ENCODE results near the gene RASAL1.
A peak's percentile ranks its signal among the peaks of the same experiment; 100 is the strongest.

Gene RASAL1

DNA sequence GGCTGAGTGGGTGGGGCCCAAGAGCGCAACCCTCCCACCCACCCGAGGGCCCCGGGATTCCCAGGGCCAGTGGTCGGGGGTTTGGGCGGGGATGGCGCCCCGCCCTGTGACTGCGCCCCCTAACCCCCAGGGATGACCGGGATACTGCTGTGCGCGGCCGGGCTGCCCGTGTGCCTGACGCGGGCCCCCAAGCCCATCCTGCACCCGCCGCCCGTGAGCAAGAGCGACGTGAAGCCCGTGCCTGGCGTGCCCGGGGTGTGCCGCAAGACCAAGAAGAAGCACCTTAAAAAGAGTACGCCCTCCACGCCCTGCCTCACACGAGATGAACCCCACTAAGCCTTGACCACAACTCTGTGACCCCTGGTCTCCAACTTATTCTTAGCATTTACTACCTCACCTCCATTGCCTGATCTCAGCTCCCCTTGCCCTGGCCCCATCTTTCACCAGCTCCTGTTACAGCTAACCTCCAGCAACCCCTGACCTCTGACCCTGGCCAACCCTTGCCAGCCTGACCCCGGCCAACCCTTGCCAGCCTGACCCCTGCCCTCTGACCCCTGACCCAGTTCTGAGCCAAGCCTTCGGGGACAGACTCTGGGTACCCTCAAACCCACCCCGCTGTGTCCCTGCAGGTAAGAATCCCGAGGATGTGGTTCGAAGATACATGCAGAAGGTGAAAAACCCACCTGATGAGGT lies 42.0 kb downstream of the RASAL1 start:
- DNase-seq = no peak

DNA sequence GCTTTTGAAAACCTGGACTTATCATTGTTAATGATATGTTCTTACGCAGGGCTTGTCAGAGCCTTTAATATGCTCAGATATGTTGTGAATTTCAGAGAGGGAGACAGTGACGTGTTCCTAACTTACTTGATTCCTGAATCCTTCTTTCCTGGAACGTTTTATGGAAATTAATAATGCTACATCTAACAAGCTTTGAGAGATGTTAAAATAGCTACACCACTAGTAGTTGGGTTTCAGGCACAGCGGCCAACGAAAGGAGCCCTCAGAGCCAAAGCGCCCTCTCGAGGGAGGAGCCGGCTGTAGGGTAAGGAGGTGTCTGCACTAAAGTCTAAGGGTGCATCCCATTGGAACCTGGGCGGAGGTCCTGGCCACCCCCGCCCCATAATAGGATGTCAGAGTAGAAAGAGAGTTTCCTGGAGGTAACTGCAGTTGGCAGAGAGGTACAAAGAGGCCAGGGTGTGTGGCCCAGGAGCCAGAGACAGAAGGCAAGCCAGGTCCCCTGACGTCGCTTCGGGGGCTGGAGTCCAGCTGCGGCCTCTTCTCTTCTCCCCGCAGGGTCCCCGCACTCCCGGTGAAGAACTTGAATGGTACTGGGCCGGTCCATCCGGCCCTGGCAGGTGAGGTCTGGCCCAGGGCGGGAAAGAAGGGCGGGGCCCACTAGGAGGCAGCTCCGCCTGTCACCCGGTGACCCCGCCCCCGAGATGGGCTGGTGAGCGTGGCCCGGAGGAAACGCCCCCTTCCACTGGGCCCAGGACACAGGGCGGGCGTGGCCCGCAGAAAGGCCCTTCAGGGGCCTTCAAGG lies 42.8 kb downstream of the RASAL1 start:
- DNase-seq = no peak

- DNase-seq = peak in 1 of 2 experiments; percentile 22
These were observed 44.1 kb downstream of the RASAL1 start for GRCh38 chr12:113091506-113091905.

GRCh38 chr12:113090740-113091139 lies 44.8 kb downstream of the RASAL1 start:
- no peak for DNase-seq

- DNase-seq = no peak
These were observed 45.7 kb downstream of the RASAL1 start for GRCh38 chr12:113089839-113090238.

DNA sequence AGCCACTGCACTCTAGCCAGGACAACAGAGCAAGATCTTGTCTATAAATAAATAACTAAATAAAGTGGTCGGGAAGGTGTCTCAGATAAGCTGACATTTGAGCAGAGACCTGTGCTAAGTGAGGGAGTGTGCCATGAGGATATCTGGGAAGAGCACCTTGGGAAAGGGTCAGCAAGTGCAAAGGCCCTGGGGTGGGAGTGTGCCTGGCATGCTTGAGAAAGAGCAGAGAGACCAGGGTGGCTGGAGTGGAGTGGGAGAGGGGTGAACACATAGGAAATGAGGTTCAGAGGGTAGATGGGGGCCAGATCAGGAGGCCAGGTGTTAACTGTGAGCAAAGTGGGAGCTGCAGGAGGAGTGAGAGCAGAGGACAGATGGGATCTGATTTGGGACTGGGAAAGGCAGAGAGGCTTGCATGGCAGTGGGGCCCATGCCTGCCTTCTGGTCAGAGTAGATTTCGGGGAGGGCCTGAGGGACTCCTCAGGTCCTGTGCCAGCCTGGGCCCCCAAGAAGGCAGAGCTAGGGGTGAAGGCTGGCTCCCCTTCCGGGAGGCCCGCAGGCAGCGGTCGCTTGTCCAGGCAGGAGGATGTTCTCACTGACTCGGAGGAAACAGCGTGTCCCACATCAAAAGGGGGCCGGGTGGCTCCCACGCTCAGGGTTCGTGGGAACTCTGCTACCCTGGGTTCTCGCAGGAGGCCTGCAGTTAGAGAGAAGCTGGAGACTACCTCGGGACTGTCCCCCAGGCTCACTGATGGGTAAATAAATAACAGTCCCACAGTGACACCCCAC lies 46.4 kb downstream of the RASAL1 start:
- DNase-seq = no peak

GRCh38 chr12:113088037-113088436 lies 47.5 kb downstream of the RASAL1 start:
- DNase-seq = no peak

DNA sequence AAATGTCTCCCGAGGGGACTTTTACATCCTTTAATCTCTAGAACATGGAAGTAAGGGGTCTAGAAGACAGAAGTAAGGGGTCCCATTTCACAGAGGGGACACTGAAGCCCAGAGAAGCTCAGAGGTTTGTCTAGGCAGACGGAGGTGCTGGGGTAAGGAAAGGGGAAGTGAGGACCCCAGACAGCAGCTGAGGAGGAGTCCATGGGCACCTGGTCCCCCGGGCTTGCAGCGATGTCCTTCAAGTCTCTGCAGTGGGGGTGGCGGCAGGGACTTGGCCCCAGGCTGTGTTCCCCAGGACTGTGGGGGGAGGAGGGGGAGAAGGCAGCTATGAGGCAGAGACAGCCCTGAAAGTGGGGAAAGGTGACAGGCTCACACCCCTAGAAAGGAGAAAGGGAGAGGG lies 48.4 kb downstream of the RASAL1 start:
- no peak for DNase-seq

- no peak for DNase-seq
These were observed 49.1 kb downstream of the RASAL1 start for GRCh38 chr12:113086249-113087164.

- DNase-seq = no peak
These were observed 51.6 kb downstream of the RASAL1 start for GRCh38 chr12:113083863-113084435.

DNA sequence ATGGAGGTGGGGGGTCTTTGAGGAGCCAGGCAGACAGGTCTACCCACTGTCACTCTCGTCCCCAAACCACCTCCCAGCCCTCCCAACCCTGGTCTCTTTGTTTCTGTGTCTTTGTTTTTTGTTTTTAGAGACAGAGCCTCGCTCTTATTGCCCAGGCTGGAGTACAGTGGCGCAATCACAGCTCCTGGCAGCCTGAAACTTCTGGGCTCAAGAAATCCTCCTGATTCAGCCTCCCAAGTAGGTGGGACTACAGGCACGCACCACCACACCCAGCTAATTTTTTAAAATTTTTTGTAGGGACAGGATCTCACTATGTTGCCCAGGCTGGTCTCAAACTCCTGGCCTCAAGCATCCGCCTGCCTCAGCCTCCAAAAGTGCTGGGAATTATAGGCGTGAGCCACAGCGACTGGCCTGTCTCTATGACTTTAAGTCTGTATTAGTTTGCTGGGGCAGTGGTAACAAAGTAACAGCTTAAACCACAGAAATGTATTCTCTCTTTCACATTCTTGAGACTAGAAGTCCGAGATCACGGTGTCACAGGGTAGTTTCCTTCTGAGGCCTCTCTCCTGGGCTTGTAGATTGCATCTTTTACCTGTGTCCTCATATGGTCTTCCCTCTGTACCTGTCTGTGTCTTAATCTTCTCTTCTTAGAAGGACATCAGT lies 52.9 kb downstream of the RASAL1 start:
- no peak for DNase-seq

- DNase-seq = no peak
These were observed 53.7 kb downstream of the RASAL1 start for GRCh38 chr12:113081873-113082272.

- DNase-seq = no peak
These were observed 57.7 kb downstream of the RASAL1 start for GRCh38 chr12:113077859-113078255.

- DNase-seq = no peak
These were observed 58.3 kb downstream of the RASAL1 start for GRCh38 chr12:113077057-113077858.

- no peak for DNase-seq
These were observed 60.4 kb downstream of the RASAL1 start for GRCh38 chr12:113075137-113075683.

GRCh38 chr12:113073586-113073985 lies 62.0 kb downstream of the RASAL1 start:
- no peak for DNase-seq

- DNase-seq = no peak
These were observed 63.4 kb downstream of the RASAL1 start for GRCh38 chr12:113072136-113072535.

DNA sequence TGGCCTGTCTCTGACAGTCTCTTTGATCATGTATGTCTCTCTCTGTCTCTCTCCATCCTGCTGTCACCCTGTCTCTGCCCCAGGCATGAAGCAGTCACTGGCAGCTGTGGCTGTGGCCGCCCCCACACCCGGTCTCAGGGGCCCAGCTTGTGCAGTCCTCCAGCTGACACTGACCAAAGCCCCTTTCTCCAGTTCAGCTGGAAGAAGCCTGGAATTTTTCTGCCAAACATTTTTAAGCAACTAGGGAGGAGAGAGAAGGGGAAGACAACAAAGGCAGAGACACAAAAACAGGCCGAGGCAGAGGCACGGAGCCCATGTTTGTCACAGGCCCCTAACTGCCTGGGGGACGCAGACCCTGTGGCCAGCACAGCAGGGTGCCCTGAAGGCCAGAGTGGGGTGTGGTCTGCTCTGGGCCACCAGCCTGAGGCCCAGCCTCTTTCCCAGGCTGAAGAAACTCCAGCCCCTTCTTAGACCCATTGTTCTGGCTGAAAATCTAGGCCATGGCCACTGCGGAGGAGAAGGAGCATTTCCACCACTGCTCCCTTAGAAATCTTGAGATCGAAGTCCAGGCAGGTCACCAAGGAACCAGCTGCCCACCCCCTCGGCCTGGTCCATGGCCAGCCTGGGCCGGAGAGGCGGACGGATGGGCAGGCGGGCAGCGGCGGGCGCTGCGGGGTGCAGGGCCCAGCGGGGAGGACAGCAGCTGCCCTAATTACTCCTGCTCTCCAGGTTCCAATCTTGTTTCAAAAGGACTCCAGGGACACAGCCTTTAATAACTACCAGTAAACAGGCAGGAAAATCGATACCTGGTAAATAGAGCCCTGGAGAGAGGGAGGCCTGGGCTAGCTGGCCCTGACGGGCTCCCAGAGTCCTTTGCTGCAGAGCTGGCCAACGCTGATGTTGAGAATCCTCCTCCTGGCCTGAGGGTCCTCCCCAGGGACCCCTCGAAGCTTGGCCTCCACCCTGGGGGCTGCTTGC lies 64.1 kb downstream of the RASAL1 start:
- DNase-seq = no peak

Measured in cerebellar nuclear complex (tissue), 1 donor.